Activated T-helper 9 cell treated with anti-CD3 and anti-CD28 coated beads, Interleukin-2, amount 50 U/mL, for 16 hours (primary cell): ENCODE data around the gene ARSK.
A peak's percentile ranks its signal among the peaks of the same experiment; 100 is the strongest.

Experiments used
- DNase-seq: peaks from one replicate; pipeline ENCODE4 v3.0.0-alpha.2; 2020; ENCODE audit warnings: low read depth

Gene ARSK

GRCh38 chr5:95554647-95555548 is at the start of gene ARSK, which contains the start of gene SKIC3:
Gene ARSK (plus strand): TSS chr5:95555101. CDS start chr5:95555279, 178 bp downstream.
Gene SKIC3 (minus strand): TSS chr5:95554977. CDS start chr5:95547150, 7,827 bp downstream.
- peak; percentile 84 for DNase-seq

GRCh38 chr5:95508550-95508949 is 46.4 kb upstream of the ARSK start:
- DNase-seq, result no peak

GRCh38 chr5:95511606-95512005 is 43.3 kb upstream of the ARSK start:
- no peak for DNase-seq

GRCh38 chr5:95518417-95518816 is 36.5 kb upstream of the ARSK start:
- no peak for DNase-seq

GRCh38 chr5:95519151-95519550 is 35.8 kb upstream of the ARSK start:
- no peak for DNase-seq

- DNase-seq, result no peak
These were observed 35.2 kb upstream of the ARSK start for GRCh38 chr5:95519681-95520080.

- no peak for DNase-seq
These were observed 34.7 kb upstream of the ARSK start for GRCh38 chr5:95520206-95520605.

- no peak for DNase-seq
These were observed 30.5 kb upstream of the ARSK start for GRCh38 chr5:95524423-95524822.

GRCh38 chr5:95526871-95527270 is 28.0 kb upstream of the ARSK start:
- DNase-seq, result no peak

- DNase-seq, result no peak
These were observed 26.3 kb upstream of the ARSK start for GRCh38 chr5:95528565-95528964.

- DNase-seq, result no peak
These were observed 24.5 kb upstream of the ARSK start for GRCh38 chr5:95530416-95530815.

GRCh38 chr5:95531491-95531890 is 23.4 kb upstream of the ARSK start:
- DNase-seq, result no peak

- no peak for DNase-seq
These were observed 22.5 kb upstream of the ARSK start for GRCh38 chr5:95532415-95532814.

- no peak for DNase-seq
These were observed 21.8 kb upstream of the ARSK start for GRCh38 chr5:95533106-95533505.

- DNase-seq, result no peak
These were observed 21.1 kb upstream of the ARSK start for GRCh38 chr5:95533761-95534160.

GRCh38 chr5:95537501-95537900 is 17.4 kb upstream of the ARSK start:
- DNase-seq, result no peak

- DNase-seq, result no peak
These were observed 11.7 kb upstream of the ARSK start for GRCh38 chr5:95543017-95543705.

- DNase-seq, result no peak
These were observed 5.9 kb upstream of the ARSK start for GRCh38 chr5:95549030-95549429.

- no peak for DNase-seq
These were observed 612 bp upstream of the ARSK start for GRCh38 chr5:95554331-95554646.

- no peak for DNase-seq
These were observed 652 bp downstream of the ARSK start for GRCh38 chr5:95555553-95555952.

GRCh38 chr5:95557841-95558240 is 2.9 kb downstream of the ARSK start:
- DNase-seq, result no peak

GRCh38 chr5:95562282-95562681 is 7.4 kb downstream of the ARSK start:
- no peak for DNase-seq

- DNase-seq, result no peak
These were observed 8.5 kb downstream of the ARSK start for GRCh38 chr5:95563367-95563766.
